Epidermal melanocyte (primary cell): ENCODE data around the gene EXOC5.
"Not testable (repeated sequence)": the region's sequence is repeated elsewhere in the genome, so short reads cannot be mapped to it uniquely, and the experiment has no call there.

Source experiments
- DNase-seq: peaks from one replicate; pipeline ENCODE4 v3.0.0; 2011; ENCODE audit warnings: low spot score; ENCODE audit not compliant: insufficient read length

The EXOC5 gene

GRCh38 chr14:57259672-57260071 is 9.0 kb downstream of the EXOC5 start:
- DNase-seq: no peak

GRCh38 chr14:57258221-57258620 is 10.5 kb downstream of the EXOC5 start:
- not testable (repeated sequence) for DNase-seq

GRCh38 chr14:57254884-57255283 is 13.8 kb downstream of the EXOC5 start:
- DNase-seq: no peak

- DNase-seq: no peak
These were observed 21.6 kb downstream of the EXOC5 start for GRCh38 chr14:57246933-57247657.

GRCh38 chr14:57245941-57246340 is 22.8 kb downstream of the EXOC5 start:
- no peak for DNase-seq

- no peak for DNase-seq
These were observed 24.6 kb downstream of the EXOC5 start for GRCh38 chr14:57244106-57244505.

GRCh38 chr14:57243320-57243719 is 25.4 kb downstream of the EXOC5 start:
- no peak for DNase-seq

- not testable (repeated sequence) for DNase-seq
These were observed 28.6 kb downstream of the EXOC5 start for GRCh38 chr14:57240115-57240514.

- DNase-seq: no peak
These were observed 36.7 kb downstream of the EXOC5 start for GRCh38 chr14:57232006-57232405.

GRCh38 chr14:57228320-57228719 is 40.4 kb downstream of the EXOC5 start:
- DNase-seq: not testable (repeated sequence)

GRCh38 chr14:57227083-57227482 is 41.6 kb downstream of the EXOC5 start:
- DNase-seq: no peak

GRCh38 chr14:57221931-57222330 is 46.8 kb downstream of the EXOC5 start:
- DNase-seq: no peak

- no peak for DNase-seq
These were observed 55.8 kb downstream of the EXOC5 start for GRCh38 chr14:57212919-57213318.

GRCh38 chr14:57209561-57209960 is 59.1 kb downstream of the EXOC5 start:
- DNase-seq: no peak

- no peak for DNase-seq
These were observed 62.8 kb downstream of the EXOC5 start for GRCh38 chr14:57205938-57206337.

- DNase-seq: not testable (repeated sequence)
These were observed 66.0 kb downstream of the EXOC5 start for GRCh38 chr14:57202672-57203071.

GRCh38 chr14:57199921-57200320 is 68.8 kb downstream of the EXOC5 start:
- no peak for DNase-seq

- no peak for DNase-seq
These were observed 79.6 kb downstream of the EXOC5 start for GRCh38 chr14:57189070-57189469.

GRCh38 chr14:57182760-57183503 is 85.8 kb downstream of the EXOC5 start:
- no peak for DNase-seq

GRCh38 chr14:57179273-57179672 is 89.4 kb downstream of the EXOC5 start:
- no peak for DNase-seq

GRCh38 chr14:57174466-57174865 is 94.2 kb downstream of the EXOC5 start:
- no peak for DNase-seq

- DNase-seq: no peak
These were observed 96.8 kb downstream of the EXOC5 start for GRCh38 chr14:57171903-57172302.

- DNase-seq: no peak
These were observed 97.3 kb downstream of the EXOC5 start for GRCh38 chr14:57171363-57171762.
